H9 (cell line): ENCODE results near the gene VSTM2L. TPM values are rescaled to one million over a fixed set of nuclear protein-coding genes. Genes with fewer than 3 reads are reported as not detected.

Source experiments
- DNase-seq: peaks from one replicate; pipeline ENCODE4 v3.0.0-alpha.2; 2017
- H2AFZ ChIP-seq: one replicate; pipeline ENCODE4 v1.6.1; 2013; ENCODE audit warnings: mild to moderate bottlenecking, low read length, control low read depth, moderate library complexity
- H2AK5ac ChIP-seq: 2 replicates; pipeline ENCODE4 v1.6.1; 2013; ENCODE audit warnings: low read length, control low read depth, mixed read lengths; ENCODE audit not compliant: insufficient read length
- H2BK120ac ChIP-seq: one replicate; pipeline ENCODE4 v1.6.1; 2013; ENCODE audit warnings: low read depth, mild to moderate bottlenecking, low read length, control low read depth, inconsistent platforms; ENCODE audit not compliant: poor library complexity, severe bottlenecking
- H2BK12ac ChIP-seq: 2 replicates; pipeline ENCODE4 v1.6.1; 2013; ENCODE audit warnings: low read length, control low read depth, mixed read lengths, low read depth; ENCODE audit not compliant: insufficient read length
- H2BK15ac ChIP-seq: 2 replicates; pipeline ENCODE4 v1.6.1; 2013; ENCODE audit warnings: low read depth, low read length, control low read depth
- H2BK20ac ChIP-seq: one replicate; pipeline ENCODE4 v1.6.1; 2013; ENCODE audit warnings: low read depth, mild to moderate bottlenecking, low read length, control low read depth, inconsistent platforms; ENCODE audit not compliant: poor library complexity, severe bottlenecking
- H2BK5ac ChIP-seq: 2 replicates; pipeline ENCODE4 v1.6.1; 2013; ENCODE audit warnings: low read length, control low read depth, mixed read lengths; ENCODE audit not compliant: insufficient read length
- H3K14ac ChIP-seq: 2 replicates; pipeline ENCODE4 v1.6.1; 2013; ENCODE audit warnings: low read length, control low read depth; ENCODE audit not compliant: insufficient read depth
- H3K18ac ChIP-seq: 2 replicates; pipeline ENCODE4 v1.6.1; 2013; ENCODE audit warnings: low read depth, mild to moderate bottlenecking, mixed read lengths, low read length, control low read depth; ENCODE audit not compliant: insufficient read length
- H3K23ac ChIP-seq: 2 replicates; pipeline ENCODE4 v1.6.1; 2013; ENCODE audit warnings: low read length, control low read depth, mixed read lengths, low read depth; ENCODE audit not compliant: insufficient read length
- H3K23me2 ChIP-seq: 2 replicates; pipeline ENCODE4 v1.6.1; 2013; ENCODE audit warnings: low read depth, mild to moderate bottlenecking, mixed read lengths, low read length, control low read depth; ENCODE audit not compliant: insufficient read length, poor library complexity, severe bottlenecking
- H3K27ac ChIP-seq: 2 replicates; pipeline ENCODE4 v1.5.1; 2013; ENCODE audit warnings: low read length, control low read depth, mixed read lengths, low read depth; ENCODE audit not compliant: insufficient read length
- H3K27me3 ChIP-seq: 2 replicates; pipeline ENCODE4 v1.6.1; 2013; ENCODE audit warnings: low read length, control low read depth, inconsistent platforms; ENCODE audit not compliant: insufficient read depth
- H3K4ac ChIP-seq: 2 replicates; pipeline ENCODE4 v1.6.1; 2013; ENCODE audit warnings: low read depth, mild to moderate bottlenecking, control low read depth, inconsistent platforms, low read length, moderate library complexity
- H3K4me1 ChIP-seq: 2 replicates; pipeline ENCODE4 v1.6.1; 2013; ENCODE audit warnings: low read length, control low read depth, inconsistent platforms; ENCODE audit not compliant: insufficient read depth
- H3K4me2 ChIP-seq: 2 replicates; pipeline ENCODE4 v1.6.1; 2013; ENCODE audit warnings: low read length, control low read depth, mixed read lengths; ENCODE audit not compliant: insufficient read length, insufficient read depth
- H3K56ac ChIP-seq: 2 replicates; pipeline ENCODE4 v1.6.1; 2013; ENCODE audit warnings: low read depth, mild to moderate bottlenecking, mixed read lengths, low read length, control low read depth; ENCODE audit not compliant: insufficient read length
- H3K79me1 ChIP-seq: 2 replicates; pipeline ENCODE4 v1.6.1; 2013; ENCODE audit warnings: low read depth, mild to moderate bottlenecking, moderate library complexity, low read length, control low read depth, inconsistent platforms; ENCODE audit not compliant: insufficient read depth, poor library complexity, severe bottlenecking
- H3K79me2 ChIP-seq: 2 replicates; pipeline ENCODE4 v1.6.1; 2013; ENCODE audit warnings: low read length, control low read depth, inconsistent platforms; ENCODE audit not compliant: insufficient read depth
- H3K9ac ChIP-seq: 2 replicates; pipeline ENCODE4 v1.6.1; 2013; ENCODE audit warnings: low read length, control low read depth, mixed read lengths; ENCODE audit not compliant: insufficient read length; ENCODE audit errors: extremely low read depth
- H3K9me3 ChIP-seq: one replicate; pipeline ENCODE4 v1.6.1; 2013; ENCODE audit warnings: low read depth, low read length, inconsistent platforms; ENCODE audit not compliant: control insufficient read depth
- H3T11ph ChIP-seq: one replicate; pipeline ENCODE4 v1.6.1; 2013; ENCODE audit warnings: mild to moderate bottlenecking, low read length, control low read depth, inconsistent platforms
- H4K20me1 ChIP-seq: one replicate; pipeline ENCODE4 v1.6.1; 2013; ENCODE audit not compliant: control insufficient read depth, insufficient read length, insufficient read depth
- H4K5ac ChIP-seq: 2 replicates; pipeline ENCODE4 v1.6.1; 2013; ENCODE audit warnings: low read depth, mild to moderate bottlenecking, mixed read lengths, low read length, control low read depth; ENCODE audit not compliant: insufficient read length
- H4K8ac ChIP-seq: replicated peaks from 2 replicates; pipeline ENCODE4 v1.6.1; 2013; ENCODE audit warnings: low read length, control low read depth, mixed read lengths, low read depth; ENCODE audit not compliant: insufficient read length
- H4K91ac ChIP-seq: 2 replicates; pipeline ENCODE4 v1.6.1; 2013; ENCODE audit warnings: low read depth, mild to moderate bottlenecking, moderate library complexity, mixed read lengths, low read length, control low read depth; ENCODE audit not compliant: insufficient read length
- H3K27ac Mint-ChIP-seq, 3 experiments: 2 replicates in 2 of 3; 3 replicates in 1 of 3; pipeline ENCODE4 v1.8.0; 2020 to 2021; ENCODE audit warnings: mixed read lengths in 3 of 3, mild to moderate bottlenecking in 1 of 3, moderate library complexity in 1 of 3
- H3K27me3 Mint-ChIP-seq: 2 replicates; pipeline ENCODE4 v1.8.0; 2021; ENCODE audit warnings: low read depth, mild to moderate bottlenecking, moderate library complexity, mixed read lengths
- H3K36me3 Mint-ChIP-seq, 3 experiments: 2 replicates in 2 of 3; 3 replicates in 1 of 3; pipeline ENCODE4 v1.8.0; 2020 to 2021; ENCODE audit warnings: low read depth in 3 of 3, mixed read lengths in 3 of 3; ENCODE audit not compliant: insufficient read depth in 1 of 3
- H3K4me1 Mint-ChIP-seq, 2 experiments: 2 replicates each; pipeline ENCODE4 v1.8.0; 2020; ENCODE audit warnings: mixed read lengths in 2 of 2
- H3K4me3 Mint-ChIP-seq, 2 experiments: 2 replicates in 1 of 2; 3 replicates in 1 of 2; pipeline ENCODE4 v1.8.0; 2020 to 2021; ENCODE audit warnings: mild to moderate bottlenecking in 2 of 2, mixed read lengths in 2 of 2, moderate library complexity in 1 of 2
- H3K9me3 Mint-ChIP-seq, 2 experiments: 2 replicates in 1 of 2; 3 replicates in 1 of 2; pipeline ENCODE4 v1.8.0; 2020; ENCODE audit warnings: mild to moderate bottlenecking in 2 of 2, mixed read lengths in 2 of 2, moderate library complexity in 1 of 2
- WGBS: extraction: QIAGEN DNeasy Blood & Tissue Kit; methylation state at CpG from one replicate; pipeline ENCODE4 v1.1.7; 2013; ENCODE audit warnings: missing lambda C conversion rate, low lambda C conversion rate, mixed read lengths; ENCODE audit not compliant: insufficient read length; ENCODE audit errors: extremely low coverage; 5-methylcytosine and 5-hydroxymethylcytosine counted together
- total RNA-seq: library from RNA; stranded (reverse); gene quantifications from 2 replicates; pipeline ENCODE4 v1.2.1, GENCODE V29; 2021
- TF ChIP-seq, protein P1 (sequence below): fragments of 200-600 bp; sonication (generic); conservative IDR thresholded peaks from 3 replicates; pipeline ENCODE4 v1.8.0; 2021; ENCODE audit warnings: antibody characterized with exemption, mild to moderate bottlenecking

VSTM2L gene
- total RNA-seq, 1 experiment from 2014 or later, result 2.1 TPM

DNA sequence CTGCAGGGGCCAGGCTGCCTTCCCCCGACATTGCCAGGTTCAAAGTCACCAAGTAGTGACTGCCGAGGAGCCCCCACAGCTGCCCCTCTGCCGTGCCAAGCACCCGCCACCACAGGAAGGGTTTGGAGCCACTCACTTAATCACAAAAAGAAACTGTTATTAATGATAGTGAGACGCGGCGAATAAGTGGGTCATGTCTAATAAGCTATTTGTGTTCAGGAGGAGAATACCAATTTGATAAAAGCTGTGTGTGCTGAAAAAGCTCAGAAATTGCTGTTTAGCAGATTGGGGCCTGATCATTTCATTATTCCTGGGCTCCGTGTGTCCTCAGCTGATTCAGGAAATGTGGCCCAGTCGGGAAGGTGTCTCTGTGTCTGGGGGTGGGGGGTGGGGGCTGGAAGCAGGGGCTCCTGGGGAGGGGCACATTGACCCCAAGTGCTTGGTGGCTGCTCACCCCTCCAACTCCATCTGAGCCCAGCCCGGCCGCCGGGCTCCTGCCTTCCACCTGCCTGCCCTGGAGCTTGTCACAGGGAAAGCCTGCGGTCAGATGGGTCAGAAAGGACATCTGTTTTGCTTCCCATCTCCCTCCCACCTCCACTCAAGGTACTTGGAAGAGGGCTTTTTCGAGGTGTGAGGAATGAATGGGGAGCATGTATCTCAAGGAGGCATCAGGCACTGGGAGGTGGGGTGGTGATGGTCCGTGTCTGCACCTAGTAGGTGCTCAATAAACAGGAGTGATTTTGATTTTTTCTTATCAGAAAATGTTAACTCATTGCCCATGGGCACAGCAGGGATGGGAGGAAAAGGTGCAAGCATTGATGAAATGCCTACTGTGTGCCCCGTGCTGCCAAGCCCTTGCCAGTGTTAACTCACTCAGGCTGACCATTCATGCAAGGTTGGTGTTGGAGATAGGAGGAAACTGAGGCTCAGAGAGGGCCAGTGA, 3.0 kb downstream of the VSTM2L start:
- Histone ChIP-seq H2BK5ac (no peak overlapping the region), H3K79me1 (no peaks in the 10 kb centered on the region), H3K27ac (no peak overlapping the region), H3K23ac (no peak overlapping the region), H3K56ac (no peak overlapping the region), H2AK5ac (no peak overlapping the region), H3K27me3 (no peaks in the 10 kb centered on the region), H3K4ac (no peak overlapping the region), H2BK12ac (no peak overlapping the region), H4K20me1 (no peaks in the 10 kb centered on the region), H2AFZ (no peak overlapping the region), H3K9me3 (no peaks in the 10 kb centered on the region), H4K8ac (no peak overlapping the region), H4K5ac (no peak overlapping the region), H2BK15ac (no peak overlapping the region), H3K14ac (no peak overlapping the region), H3K9ac (no peak overlapping the region), H3K18ac (no peak overlapping the region), H4K91ac (no peak overlapping the region), H2BK120ac (no peak overlapping the region), H3K4me1 (peaks cover 4% of the 10 kb centered on the region; the same call in 1 of the 2 replicates), H3T11ph (no peak overlapping the region), H2BK20ac (no peak overlapping the region), H3K4me2 (no peak overlapping the region), H3K79me2 (no peaks in the 10 kb centered on the region), H3K23me2 (peaks cover 3% of the 10 kb centered on the region)
- Mint-ChIP-seq H3K27ac (no peak overlapping the region; a peak in 2 of 7 replicates), H3K4me1 (peaks cover 49 to 64% of the 10 kb centered on the region in 2 experiments), H3K4me3 (no peak overlapping the region; a peak in 1 of 5 replicates), H3K27me3 (peaks cover 36% of the 10 kb centered on the region), H3K36me3 (no peaks in the 10 kb centered on the region; a peak in 1 of 7 replicates), H3K9me3 (peaks cover 0 to 4% of the 10 kb centered on the region in 2 experiments; a peak in 1 of 5 replicates)
- no peak for DNase-seq
- TF ChIP-seq, protein P1, sequence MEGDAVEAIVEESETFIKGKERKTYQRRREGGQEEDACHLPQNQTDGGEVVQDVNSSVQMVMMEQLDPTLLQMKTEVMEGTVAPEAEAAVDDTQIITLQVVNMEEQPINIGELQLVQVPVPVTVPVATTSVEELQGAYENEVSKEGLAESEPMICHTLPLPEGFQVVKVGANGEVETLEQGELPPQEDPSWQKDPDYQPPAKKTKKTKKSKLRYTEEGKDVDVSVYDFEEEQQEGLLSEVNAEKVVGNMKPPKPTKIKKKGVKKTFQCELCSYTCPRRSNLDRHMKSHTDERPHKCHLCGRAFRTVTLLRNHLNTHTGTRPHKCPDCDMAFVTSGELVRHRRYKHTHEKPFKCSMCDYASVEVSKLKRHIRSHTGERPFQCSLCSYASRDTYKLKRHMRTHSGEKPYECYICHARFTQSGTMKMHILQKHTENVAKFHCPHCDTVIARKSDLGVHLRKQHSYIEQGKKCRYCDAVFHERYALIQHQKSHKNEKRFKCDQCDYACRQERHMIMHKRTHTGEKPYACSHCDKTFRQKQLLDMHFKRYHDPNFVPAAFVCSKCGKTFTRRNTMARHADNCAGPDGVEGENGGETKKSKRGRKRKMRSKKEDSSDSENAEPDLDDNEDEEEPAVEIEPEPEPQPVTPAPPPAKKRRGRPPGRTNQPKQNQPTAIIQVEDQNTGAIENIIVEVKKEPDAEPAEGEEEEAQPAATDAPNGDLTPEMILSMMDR, result no peak
- no CpG with 5 or more reads among the region's 16 CpGs for WGBS
